HG03280 (cell line): ENCODE measurements around the gene IQSEC1.
"Not testable (repeated sequence)": the region's sequence is repeated elsewhere in the genome, so short reads cannot be mapped to it uniquely, and the experiment has no call there.

Experiments
- ATAC-seq: cut with Tn5 transposase; IDR thresholded peaks from one replicate; pipeline ENCODE4 v1.9.1; 2021; ENCODE audit warnings: mild to moderate bottlenecking, moderate library complexity; ENCODE audit not compliant: unreplicated experiment

The IQSEC1 gene

GRCh38 chr3:12886106-12886679, 187.0 kb downstream of the IQSEC1 start:
- ATAC-seq, result no peak

GRCh38 chr3:12885583-12885930, 187.7 kb downstream of the IQSEC1 start:
- ATAC-seq, result no peak

GRCh38 chr3:12884790-12885582, 188.2 kb downstream of the IQSEC1 start:
- no peak for ATAC-seq

GRCh38 chr3:12884186-12884680, 189.0 kb downstream of the IQSEC1 start:
- ATAC-seq, result no peak

GRCh38 chr3:12882336-12883310, 190.6 kb downstream of the IQSEC1 start:
- no peak for ATAC-seq

- ATAC-seq, result peak; percentile 44
These were observed 191.4 kb downstream of the IQSEC1 start for GRCh38 chr3:12881858-12882257.

- ATAC-seq, result no peak
These were observed 193.9 kb downstream of the IQSEC1 start for GRCh38 chr3:12879191-12879815.

- not testable (repeated sequence) for ATAC-seq
These were observed 194.5 kb downstream of the IQSEC1 start for GRCh38 chr3:12878758-12879157.

GRCh38 chr3:12878141-12878574, 195.1 kb downstream of the IQSEC1 start:
- ATAC-seq, result no peak

- ATAC-seq, result no peak
These were observed 196.2 kb downstream of the IQSEC1 start for GRCh38 chr3:12877040-12877439.

GRCh38 chr3:12875857-12876836, 197.1 kb downstream of the IQSEC1 start:
- no peak for ATAC-seq

GRCh38 chr3:12871404-12871983, 201.7 kb downstream of the IQSEC1 start:
- ATAC-seq, result no peak

GRCh38 chr3:12870942-12871341, 202.3 kb downstream of the IQSEC1 start:
- peak; percentile 58 for ATAC-seq

- peak; percentile 57 for ATAC-seq
These were observed 204.1 kb downstream of the IQSEC1 start for GRCh38 chr3:12869035-12869621.

- ATAC-seq, result peak; percentile 23
These were observed 204.9 kb downstream of the IQSEC1 start for GRCh38 chr3:12868039-12869034.

GRCh38 chr3:12866836-12867235, 206.4 kb downstream of the IQSEC1 start:
- ATAC-seq, result no peak

- ATAC-seq, result no peak
These were observed 208.0 kb downstream of the IQSEC1 start for GRCh38 chr3:12865271-12865670.

GRCh38 chr3:12862387-12862786, 210.8 kb downstream of the IQSEC1 start:
- ATAC-seq, result no peak
